ENCODE data around the gene RBM10. TPM values are rescaled to one million over a fixed set of nuclear protein-coding genes. Genes with fewer than 3 reads are reported as not detected.

The RBM10 gene
- total RNA-seq, 2 donors from 2014 or later, result 30.0 to 67.8 TPM

GRCh38 chrX:47215291-47215900, 70.4 kb downstream of the RBM10 start:
- Histone ChIP-seq H3K27ac (no peak overlapping the region), H3K27me3 (no peaks in the 10 kb centered on the region), H3K36me3 (peaks cover 28% of the 10 kb centered on the region), H3K4me3 (no peak overlapping the region), H3K9me3 (no peaks in the 10 kb centered on the region), H3K4me1 (no peaks in the 10 kb centered on the region), H3K9ac (ENCODE audit: low read depth in 2 of 2, low read length in 2 of 2) (no peak overlapping the region)
- TF ChIP-seq, protein P1, sequence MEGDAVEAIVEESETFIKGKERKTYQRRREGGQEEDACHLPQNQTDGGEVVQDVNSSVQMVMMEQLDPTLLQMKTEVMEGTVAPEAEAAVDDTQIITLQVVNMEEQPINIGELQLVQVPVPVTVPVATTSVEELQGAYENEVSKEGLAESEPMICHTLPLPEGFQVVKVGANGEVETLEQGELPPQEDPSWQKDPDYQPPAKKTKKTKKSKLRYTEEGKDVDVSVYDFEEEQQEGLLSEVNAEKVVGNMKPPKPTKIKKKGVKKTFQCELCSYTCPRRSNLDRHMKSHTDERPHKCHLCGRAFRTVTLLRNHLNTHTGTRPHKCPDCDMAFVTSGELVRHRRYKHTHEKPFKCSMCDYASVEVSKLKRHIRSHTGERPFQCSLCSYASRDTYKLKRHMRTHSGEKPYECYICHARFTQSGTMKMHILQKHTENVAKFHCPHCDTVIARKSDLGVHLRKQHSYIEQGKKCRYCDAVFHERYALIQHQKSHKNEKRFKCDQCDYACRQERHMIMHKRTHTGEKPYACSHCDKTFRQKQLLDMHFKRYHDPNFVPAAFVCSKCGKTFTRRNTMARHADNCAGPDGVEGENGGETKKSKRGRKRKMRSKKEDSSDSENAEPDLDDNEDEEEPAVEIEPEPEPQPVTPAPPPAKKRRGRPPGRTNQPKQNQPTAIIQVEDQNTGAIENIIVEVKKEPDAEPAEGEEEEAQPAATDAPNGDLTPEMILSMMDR (IDR thresholded peaks at IDR 0.05), result no peak
- DNase-seq, result no peak
- intact Hi-C loops (cut with DNase I), result no loop called here

GRCh38 chrX:47216393-47216925, 71.4 kb downstream of the RBM10 start:
- no peaks in the 10 kb centered on the region for H3K27me3 ChIP-seq
- peaks cover 21% of the 10 kb centered on the region for H3K36me3 ChIP-seq
- DNase-seq, result no peak
- H3K9ac ChIP-seq (ENCODE audit: low read depth in 2 of 2, low read length in 2 of 2), result peak overlapping the region in 1 of 2 donors; percentile 76
- H3K4me3 ChIP-seq, result no peak overlapping the region
- H3K9me3 ChIP-seq, result no peaks in the 10 kb centered on the region
- TF ChIP-seq, protein P1 (IDR thresholded peaks at IDR 0.05), result no peak
- intact Hi-C loops (cut with DNase I), result no loop called here
- H3K4me1 ChIP-seq, result no peaks in the 10 kb centered on the region
- peak overlapping the region; percentile 71 for H3K27ac ChIP-seq

DNA sequence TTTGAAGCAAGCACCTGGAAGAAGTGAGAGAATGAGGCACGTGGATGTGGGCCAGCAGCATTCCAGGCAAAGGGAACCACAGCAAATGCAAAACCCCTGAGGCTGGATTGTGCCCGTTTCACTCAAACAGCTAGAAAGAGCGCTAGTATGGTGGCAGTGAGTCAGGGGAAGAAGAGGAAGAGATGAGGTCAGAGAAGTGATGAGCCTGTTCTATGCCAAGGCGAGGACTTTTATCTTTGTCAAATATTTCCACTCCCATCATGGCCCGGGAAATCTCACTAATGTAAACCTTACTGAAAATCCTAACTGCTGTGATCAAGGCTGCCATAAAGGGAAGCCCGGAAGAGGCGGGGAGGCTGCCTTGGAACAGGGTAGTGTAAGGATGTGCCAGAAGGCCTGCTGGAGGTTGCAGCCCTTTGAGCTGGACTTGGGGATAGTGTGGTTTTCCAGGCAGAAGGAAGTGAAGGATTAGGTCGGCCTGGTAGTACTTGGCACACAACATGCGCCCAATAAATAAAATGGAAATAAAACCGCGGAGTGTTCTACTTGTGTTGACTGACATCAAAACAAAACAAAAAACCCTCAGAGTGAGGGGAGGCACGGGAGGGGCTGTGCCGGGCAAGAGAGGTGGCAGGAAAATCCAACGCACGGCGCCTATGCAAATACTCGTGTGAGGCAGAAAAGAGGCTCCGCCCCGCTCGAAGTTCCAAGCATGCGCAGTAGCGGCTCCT, 72.3 kb downstream of the RBM10 start:
- DNase-seq, result peak; percentile 60
- Histone ChIP-seq H3K4me1 (no peaks in the 10 kb centered on the region), H3K9ac (ENCODE audit: low read depth in 2 of 2, low read length in 2 of 2) (peak overlapping the region; percentile 57 to 76), H3K27ac (peak overlapping the region; percentile 71), H3K4me3 (peak overlapping the region; percentile 93), H3K9me3 (no peaks in the 10 kb centered on the region), H3K27me3 (no peaks in the 10 kb centered on the region), H3K36me3 (peaks cover 21% of the 10 kb centered on the region)
- TF ChIP-seq, protein P1 (IDR thresholded peaks at IDR 0.05), result no peak
- intact Hi-C loops (cut with DNase I), result no loop called here

DNA sequence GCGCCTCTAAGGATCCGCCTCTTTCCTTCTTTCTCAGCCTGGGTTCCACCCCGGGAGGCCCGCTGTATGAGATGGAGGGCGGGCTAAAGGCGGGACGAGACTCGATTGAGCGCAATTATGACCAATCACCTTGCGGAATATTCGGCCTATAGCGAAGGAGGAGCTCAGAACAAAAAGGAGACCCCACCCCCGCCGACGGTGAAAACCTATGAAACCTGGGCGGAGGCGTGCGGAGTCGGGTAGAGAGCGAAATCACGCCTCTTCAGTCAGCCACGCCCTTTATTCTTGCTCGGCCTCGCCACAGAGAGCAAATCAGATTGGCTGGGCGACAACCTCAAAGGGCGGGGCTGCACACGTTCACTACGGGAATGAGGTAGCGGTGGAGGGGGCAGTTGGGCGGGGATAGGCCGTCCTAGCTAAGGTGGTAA, 72.8 kb downstream of the RBM10 start:
- peaks cover 17% of the 10 kb centered on the region for H3K36me3 ChIP-seq
- H3K4me1 ChIP-seq, result no peaks in the 10 kb centered on the region
- H3K27me3 ChIP-seq, result no peaks in the 10 kb centered on the region
- TF ChIP-seq, protein P1 (IDR thresholded peaks at IDR 0.05), result no peak
- no peaks in the 10 kb centered on the region for H3K9me3 ChIP-seq
- intact Hi-C loops (cut with DNase I), result no loop called here
- H3K9ac ChIP-seq (ENCODE audit: low read depth in 2 of 2, low read length in 2 of 2), result peak overlapping the region; percentile 76 to 97
- DNase-seq, result peak; percentile 99
- H3K27ac ChIP-seq, result peak overlapping the region; percentile 89
- H3K4me3 ChIP-seq, result peak overlapping the region; percentile 93

DNA sequence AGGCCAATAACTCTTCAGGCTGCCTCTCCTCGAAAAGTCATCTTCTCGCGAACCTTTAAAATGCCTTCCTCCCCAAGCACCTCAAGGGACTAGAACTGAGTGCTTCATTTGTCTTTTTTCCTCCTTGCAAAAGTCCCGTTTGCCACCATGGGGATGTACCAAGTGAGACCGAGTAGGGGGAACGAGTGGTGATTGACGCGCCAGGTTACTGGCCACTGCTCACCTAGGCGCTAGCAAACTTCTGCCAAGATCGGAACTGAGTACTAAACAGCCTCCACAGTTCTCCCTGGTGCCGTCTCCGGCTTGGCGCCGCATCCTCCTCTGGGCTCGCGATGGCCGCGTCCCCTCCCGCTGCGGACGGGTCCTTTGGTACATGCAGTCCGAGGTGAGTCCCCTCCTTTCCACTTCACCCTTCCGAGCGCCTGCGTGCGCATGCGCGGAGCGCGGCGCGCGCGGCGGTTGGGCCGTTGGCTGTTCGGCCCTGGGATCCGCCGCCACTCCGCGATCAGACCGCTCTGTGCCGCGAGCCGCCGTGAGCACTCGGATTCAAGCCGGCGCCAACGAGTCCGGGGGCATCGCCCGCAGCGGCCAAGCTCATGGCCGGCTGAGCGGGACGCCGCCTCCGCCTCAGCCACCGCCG, 73.4 kb downstream of the RBM10 start, which contains the start of gene CDK16:
Gene CDK16 (plus strand): TSS at position 402 of the 640 bp plus-strand sequence. CDS start 4,877 bp downstream, outside the sequence.
- H3K4me1 ChIP-seq, result no peaks in the 10 kb centered on the region
- H3K36me3 ChIP-seq, result peaks cover 12% of the 10 kb centered on the region
- intact Hi-C loops (cut with DNase I), result no loop called here
- H3K9ac ChIP-seq (ENCODE audit: low read depth in 2 of 2, low read length in 2 of 2), result peak within 1 kb of the TSS; percentile 76 to 97
- no peaks in the 10 kb centered on the region for H3K9me3 ChIP-seq
- H3K27me3 ChIP-seq, result no peaks in the 10 kb centered on the region
- peak within 1 kb of the TSS; percentile 93 for H3K4me3 ChIP-seq
- DNase-seq, result peak; percentile 85
- H3K27ac ChIP-seq, result peak within 1 kb of the TSS; percentile 89
- TF ChIP-seq, protein P1 (IDR thresholded peaks at IDR 0.05), result no peak
